Spleen (tissue), 7 donors: ENCODE data around the gene GOLGA2.

ENCODE experiments used
- CTCF ChIP-seq, 11 experiments: fragments of 200-600 bp in 7 of 11; fragments of 450-650 bp in 4 of 11; sonication (generic) in 4 of 11; IDR thresholded peaks in 8 of 11; conservative IDR thresholded peaks in 3 of 11; 1 replicate in 7 of 11; 2 replicates in 4 of 11; pipeline versions ENCODE4 v1.4.0 to v1.8.0; 2016 to 2021; ENCODE audit warnings: antibody characterized with exemption in 11 of 11, inconsistent platforms in 4 of 11, mild to moderate bottlenecking in 1 of 11
- POLR2A ChIP-seq, 3 donors: fragments of 450-650 bp; IDR thresholded peaks; one replicate each; pipeline ENCODE4 v1.5.1; 2017; ENCODE audit warnings: antibody characterized with exemption in 3 of 3, mild to moderate bottlenecking in 1 of 3
- POLR2AphosphoS5 ChIP-seq, 3 donors: sonication (generic); formaldehyde crosslinking; IDR thresholded peaks; one replicate each; pipeline ENCODE4 v1.5.1; 2017; ENCODE audit warnings: antibody characterized with exemption in 3 of 3
- donor health status: DM: no; HTN: no; CAD: no; lungs with moderate emphysema.
- donor health status: DM: no; HTN: no; CAD: no.
- donor health status: DM: no; HTN: no; CAD: no.

- TF ChIP-seq POLR2AphosphoS5 (IDR thresholded peaks at IDR 0.05) (no peak), CTCF (IDR thresholded peaks at IDR 0.05 in 8 of 11, conservative IDR thresholded peaks at IDR 0.05 in 3 of 11) (no peak), POLR2A (IDR thresholded peaks at IDR 0.05) (no peak)
Measured at GRCh38 chr9:128232528-128233428, 43.0 kb downstream of the GOLGA2 start.
